GM20431 (cell line): Measurements from ENCODE around the gene DNAI4.

Source experiments
- in situ Hi-C: fragments of 300-500 bp; cut with MseI, MboI; formaldehyde crosslinking; loops from one replicate; pipeline ENCODE4 v1.15.0; 2020; ENCODE audit warnings: low sequenced_read_pairs; ENCODE audit not compliant: unreplicated experiment

DNAI4 gene

GRCh38 chr1:66770240-66770639 is 154.4 kb downstream of the DNAI4 start:
- in situ Hi-C loops = loop anchor here (25.0 kb wide), 2 partner anchors 367 to 742 kb away; partner anchors contain the start of gene C1orf141

DNA sequence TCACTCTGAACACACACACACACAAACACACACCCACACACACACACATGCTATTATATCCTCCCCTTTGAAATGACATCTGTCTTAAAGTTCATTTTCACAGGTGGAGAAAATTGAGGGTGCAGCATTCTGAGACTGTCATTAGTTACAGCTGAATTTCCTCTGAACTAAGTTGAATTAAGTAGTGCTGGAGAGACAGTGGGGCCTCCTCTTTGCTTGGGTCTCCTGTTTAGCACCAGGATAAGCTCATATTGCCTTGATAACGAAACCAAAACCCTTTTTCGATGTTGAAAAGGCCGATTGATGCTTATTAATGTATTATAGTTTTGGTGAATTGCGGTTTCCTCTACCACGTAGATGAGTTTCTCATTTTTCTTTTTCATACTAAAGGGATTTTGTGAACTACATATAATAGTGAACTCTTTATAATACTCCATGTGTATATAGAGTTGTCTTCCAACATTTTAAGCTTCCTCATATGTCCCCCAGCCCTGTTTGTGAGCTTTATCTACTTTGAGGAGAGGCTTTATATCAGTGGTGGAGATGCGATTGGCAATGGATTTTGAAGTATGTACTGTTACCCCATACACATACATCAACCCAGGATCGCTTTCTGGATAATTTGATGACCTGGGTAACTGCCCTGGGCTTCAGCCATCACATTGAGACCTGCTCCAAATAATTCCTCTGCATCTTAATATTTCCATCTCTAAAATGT is 155.0 kb downstream of the DNAI4 start:
- in situ Hi-C loops = loop anchor here (25.0 kb wide), 2 partner anchors 368 to 743 kb away; partner anchors contain the start of gene C1orf141

- in situ Hi-C loops = loop anchor here (25.0 kb wide), 2 partner anchors 368 to 743 kb away; partner anchors contain the start of gene C1orf141
These were observed 155.7 kb downstream of the DNAI4 start for GRCh38 chr1:66768965-66769364.

- in situ Hi-C loops = loop anchor here (25.0 kb wide), 2 partner anchors 370 to 745 kb away; partner anchors contain the start of gene C1orf141
These were observed 157.0 kb downstream of the DNAI4 start for GRCh38 chr1:66767626-66768025.

DNA sequence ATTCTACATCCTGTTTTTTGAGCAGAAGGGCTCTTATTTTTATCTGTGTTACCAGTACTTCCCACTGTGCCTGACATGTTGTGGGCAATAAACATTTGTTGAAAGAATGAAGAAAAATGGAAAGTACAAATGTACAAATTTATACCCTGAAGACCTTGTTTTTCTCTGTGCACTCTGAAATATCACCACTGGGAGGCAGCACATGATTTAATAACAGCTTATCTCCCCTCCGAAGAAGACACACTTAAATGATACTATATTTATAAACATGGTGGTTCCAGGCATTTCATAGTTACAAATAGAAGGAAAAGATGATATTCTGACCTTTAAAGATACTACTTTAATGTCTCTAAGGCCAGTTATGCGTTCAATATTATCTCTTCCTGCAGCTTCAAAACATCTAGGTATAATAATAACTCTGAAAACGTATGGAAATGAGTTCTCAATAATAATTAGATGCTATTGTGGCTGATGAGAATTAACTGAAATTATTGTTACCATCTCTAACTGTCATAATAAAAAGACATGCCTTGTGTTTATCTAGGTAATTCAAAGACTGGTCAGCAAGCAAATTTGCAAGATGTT is 159.6 kb downstream of the DNAI4 start:
- in situ Hi-C loops = loop anchor here (25.0 kb wide), 2 partner anchors 372 to 747 kb away; partner anchors contain the start of gene C1orf141
